ENCODE measurements around the gene MIB2. TPM values are rescaled to one million over a fixed set of nuclear protein-coding genes. Genes with fewer than 3 reads are reported as not detected.

Gene MIB2
- total and polyA plus RNA-seq, 9 donors, result 1.8 to 110 (median 79.5) TPM

DNA sequence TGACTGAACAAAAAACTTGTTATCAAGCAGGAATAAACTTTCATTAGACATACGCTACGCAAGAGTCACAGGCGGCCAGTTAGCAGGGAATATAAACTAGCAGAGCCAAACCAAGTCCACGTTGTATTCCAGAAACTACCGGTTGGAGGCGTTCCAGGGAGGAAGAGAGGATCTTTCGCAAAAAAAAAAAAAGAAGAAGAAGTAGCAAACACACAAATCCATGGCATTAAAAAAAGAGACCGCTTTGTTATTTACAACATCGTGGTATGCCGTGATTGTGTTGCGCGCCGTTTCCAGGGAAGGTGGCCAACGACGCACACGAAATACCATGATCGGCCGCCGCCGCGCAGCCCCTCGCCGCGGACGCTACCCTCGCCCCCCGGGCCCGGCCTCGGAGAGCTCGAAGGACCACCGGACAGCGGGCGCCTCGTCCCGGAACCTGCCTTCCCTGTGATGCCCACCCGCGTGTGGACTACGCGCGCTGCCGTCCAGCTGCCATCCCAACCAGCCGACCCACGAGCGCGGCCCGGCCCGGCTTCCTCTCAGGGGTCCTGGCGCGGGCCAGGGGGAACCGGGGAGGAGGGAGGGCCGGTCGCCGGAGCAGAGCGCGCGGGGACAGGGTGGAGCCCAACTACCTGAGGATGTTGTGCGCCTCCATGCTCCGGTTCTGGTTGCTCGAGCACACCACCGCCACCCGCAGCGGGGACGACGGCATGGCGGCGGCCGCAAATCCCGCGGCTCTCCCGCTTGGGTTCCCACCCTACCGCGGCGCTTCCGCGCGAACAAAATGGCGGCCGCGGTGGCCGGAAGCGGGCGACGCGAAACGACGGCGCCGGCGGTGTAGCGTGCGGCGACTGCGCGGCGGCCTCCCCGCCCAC, 41.2 kb upstream of the MIB2 start:
- TF ChIP-seq, protein P1, sequence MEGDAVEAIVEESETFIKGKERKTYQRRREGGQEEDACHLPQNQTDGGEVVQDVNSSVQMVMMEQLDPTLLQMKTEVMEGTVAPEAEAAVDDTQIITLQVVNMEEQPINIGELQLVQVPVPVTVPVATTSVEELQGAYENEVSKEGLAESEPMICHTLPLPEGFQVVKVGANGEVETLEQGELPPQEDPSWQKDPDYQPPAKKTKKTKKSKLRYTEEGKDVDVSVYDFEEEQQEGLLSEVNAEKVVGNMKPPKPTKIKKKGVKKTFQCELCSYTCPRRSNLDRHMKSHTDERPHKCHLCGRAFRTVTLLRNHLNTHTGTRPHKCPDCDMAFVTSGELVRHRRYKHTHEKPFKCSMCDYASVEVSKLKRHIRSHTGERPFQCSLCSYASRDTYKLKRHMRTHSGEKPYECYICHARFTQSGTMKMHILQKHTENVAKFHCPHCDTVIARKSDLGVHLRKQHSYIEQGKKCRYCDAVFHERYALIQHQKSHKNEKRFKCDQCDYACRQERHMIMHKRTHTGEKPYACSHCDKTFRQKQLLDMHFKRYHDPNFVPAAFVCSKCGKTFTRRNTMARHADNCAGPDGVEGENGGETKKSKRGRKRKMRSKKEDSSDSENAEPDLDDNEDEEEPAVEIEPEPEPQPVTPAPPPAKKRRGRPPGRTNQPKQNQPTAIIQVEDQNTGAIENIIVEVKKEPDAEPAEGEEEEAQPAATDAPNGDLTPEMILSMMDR (IDR thresholded peaks at IDR 0.05), result peak in 1 of 3 donors; percentile 24
- TF ChIP-seq EP300 (IDR thresholded peaks at IDR 0.05), result no peak
- intact Hi-C loops (cut with DNase I), result loop anchor here in 1 of 4 donors (2.0 kb wide), 1 partner anchor 317 kb away; the partner anchor contains the start of gene GNB1
- no peaks in the 10 kb centered on the region for H3K9me3 ChIP-seq
- WGBS, 3 donors, result 0% methylated on average over 81 to 96 of the region's 96 CpGs
- H3K36me3 ChIP-seq, result no peaks in the 10 kb centered on the region
- peak in 3 of 5 donors; percentile 56 to 61 (median 60) for DNase-seq
- H3K27me3 ChIP-seq, result no peaks in the 10 kb centered on the region
- H3K4me3 ChIP-seq, result peak overlapping the region; percentile 63
- H3K27ac ChIP-seq, result peak overlapping the region; percentile 97 to 99
- H3K4me1 ChIP-seq (ENCODE audit: insufficient read depth), result peaks cover 4% of the 10 kb centered on the region

DNA sequence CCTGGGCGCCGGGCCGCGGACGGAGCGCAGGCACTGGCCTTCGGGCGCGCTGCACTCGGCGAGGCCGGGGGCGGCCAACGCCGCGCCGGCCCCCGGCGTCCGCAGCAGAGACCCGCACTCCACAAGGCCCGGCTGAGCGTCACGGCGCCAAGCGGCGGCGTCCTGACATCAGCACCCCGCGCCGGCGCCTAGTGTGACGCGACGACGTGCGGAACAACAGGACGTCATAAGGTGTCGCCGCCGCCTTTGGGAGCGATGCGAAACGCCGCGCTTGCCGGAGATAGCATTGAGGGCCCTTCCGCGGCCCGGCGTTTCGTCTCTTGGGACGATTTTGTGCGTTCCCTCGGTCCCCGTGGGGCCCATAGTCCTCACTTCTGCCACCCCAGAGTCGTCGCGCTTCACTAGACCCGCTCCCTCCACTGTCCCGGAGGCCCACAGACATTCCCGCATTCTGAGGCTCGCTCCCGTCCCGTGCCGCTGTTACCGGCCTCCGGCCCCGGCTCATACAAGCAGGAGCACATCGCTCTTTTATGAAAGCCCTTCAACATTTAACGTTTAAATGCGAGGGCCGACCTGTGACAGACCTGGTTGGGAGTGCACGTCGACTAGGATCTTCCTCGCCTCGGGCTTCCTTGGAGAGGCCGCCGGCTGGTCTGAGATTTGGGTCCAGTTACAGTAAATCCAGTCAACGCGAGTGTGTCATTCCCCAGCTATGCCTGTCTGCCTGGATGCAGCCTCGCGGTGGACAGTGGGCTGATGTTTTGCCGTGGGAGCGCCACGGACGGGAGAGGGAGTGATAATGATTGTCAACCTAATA, 40.4 kb upstream of the MIB2 start, which contains the start of gene SSU72:
TSS of gene SSU72 (minus strand) at position 143 of the 817 bp plus-strand sequence. CDS start 306 bp downstream, outside the sequence.
- H3K4me1 ChIP-seq (ENCODE audit: insufficient read depth), result peaks cover 4% of the 10 kb centered on the region
- H3K27me3 ChIP-seq, result no peaks in the 10 kb centered on the region
- WGBS, 3 donors, result 0 to 1% (median 0%) methylated on average over 71 to 87 of the region's 87 CpGs
- H3K36me3 ChIP-seq, result no peaks in the 10 kb centered on the region
- no peaks in the 10 kb centered on the region for H3K9me3 ChIP-seq
- intact Hi-C loops (cut with DNase I), result loop anchor here in 1 of 4 donors (2.0 kb wide), 1 partner anchor 316 kb away; the partner anchor contains the start of gene GNB1
- TF ChIP-seq, protein P1 (IDR thresholded peaks at IDR 0.05), result peak in 1 of 3 donors; percentile 24
- no peak for TF ChIP-seq EP300 (IDR thresholded peaks at IDR 0.05)
- peak; percentile 96 for TF ChIP-seq POLR2A (IDR thresholded peaks at IDR 0.05)
- H3K4me3 ChIP-seq, result peak within 1 kb of the TSS; percentile 63
- H3K27ac ChIP-seq, result peak within 1 kb of the TSS; percentile 97 to 99
- DNase-seq, result peak; percentile 89 to 96 (median 93)

DNA sequence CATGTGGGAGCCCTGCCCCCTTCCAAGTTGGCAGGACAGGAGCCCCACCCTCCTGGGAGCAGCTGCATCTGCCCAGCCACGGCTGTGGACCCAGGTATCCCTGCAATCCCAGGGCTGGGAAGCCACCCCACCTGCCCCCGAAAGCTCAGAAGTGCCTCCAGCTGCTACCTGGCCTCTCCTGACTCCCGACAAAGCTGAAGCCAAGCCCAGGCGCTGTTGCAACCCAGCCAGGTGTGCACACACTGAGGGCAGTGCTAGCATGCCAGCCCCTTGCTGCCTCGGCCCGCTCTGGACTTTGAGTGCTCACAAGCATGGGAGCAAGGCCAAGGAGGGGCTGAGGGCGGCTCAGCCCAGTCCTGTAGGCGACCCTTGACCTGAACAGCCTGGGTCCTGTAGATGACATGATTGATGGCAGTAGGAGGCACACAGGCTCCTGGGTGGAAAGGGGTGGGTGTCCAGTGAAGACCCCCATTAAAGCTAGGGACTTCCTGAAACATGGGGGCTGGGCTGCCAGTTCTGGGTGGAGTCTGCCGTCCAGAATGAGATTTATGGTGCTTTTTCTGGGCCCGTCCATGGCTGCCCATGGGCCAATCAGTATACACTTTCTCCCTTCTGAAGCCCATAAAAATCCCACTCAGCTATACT, 37.8 kb upstream of the MIB2 start:
- TF ChIP-seq EP300 (IDR thresholded peaks at IDR 0.05), result no peak
- TF ChIP-seq, protein P1 (IDR thresholded peaks at IDR 0.05), result no peak
- no peak for TF ChIP-seq POLR2A (IDR thresholded peaks at IDR 0.05)
- H3K4me3 ChIP-seq, result no peak overlapping the region
- no peak overlapping the region for H3K27ac ChIP-seq
- 29 to 46% (median 32%) methylated on average over 10 of the region's 10 CpGs for WGBS, 3 donors
- DNase-seq, result no peak
- H3K27me3 ChIP-seq, result no peaks in the 10 kb centered on the region
- no peaks in the 10 kb centered on the region for H3K9me3 ChIP-seq
- H3K4me1 ChIP-seq (ENCODE audit: insufficient read depth), result peaks cover 2% of the 10 kb centered on the region
- no peaks in the 10 kb centered on the region for H3K36me3 ChIP-seq
- intact Hi-C loops (cut with DNase I), result no loop called here

Data from ovary (tissue), 9 donors.